Measurements from ENCODE around the gene ZNF512B. TPM values are rescaled to one million over a fixed set of nuclear protein-coding genes. Genes with fewer than 3 reads are reported as not detected.

Gene ZNF512B
- total RNA-seq, 1 experiment from 2014 or later, result 10.3 TPM

DNA sequence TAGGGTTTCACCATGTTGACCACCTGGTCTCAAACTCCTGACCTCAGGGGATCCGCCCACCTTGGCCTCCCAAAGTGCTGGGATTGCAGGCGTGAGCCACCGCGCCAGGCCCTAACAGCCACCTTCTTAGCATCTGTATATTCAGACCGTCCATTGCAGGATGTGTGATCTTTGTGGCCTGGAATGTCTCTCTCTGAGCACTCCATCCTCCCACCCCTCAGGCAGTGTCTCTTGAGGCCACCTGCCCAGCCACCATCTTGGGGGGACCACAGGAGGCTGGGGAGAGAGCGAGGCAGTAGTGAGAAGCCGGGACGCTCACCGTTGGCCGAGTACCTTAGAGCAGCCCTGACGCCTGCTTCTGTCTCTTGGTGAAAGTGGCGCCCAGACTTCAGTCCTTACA lies 56.0 kb downstream of the ZNF512B start:
- H3K9me2 ChIP-seq (ENCODE audit: insufficient read depth), result no peaks in the 10 kb centered on the region
- TF ChIP-seq TCF7L2 (IDR thresholded peaks at IDR 0.05; ENCODE audit: borderline replicate concordance, extremely low read depth, insufficient read depth, insufficient read length) (no peak), YY1 (IDR thresholded peaks at IDR 0.05; ENCODE audit: extremely low read depth, insufficient replicate concordance, low read depth, low read length) (no peak), EGR1 (IDR thresholded peaks at IDR 0.05; ENCODE audit: low read depth) (no peak), ELF1 (IDR thresholded peaks at IDR 0.05; ENCODE audit: borderline replicate concordance, low read depth) (no peak), SP1 (IDR thresholded peaks at IDR 0.05; ENCODE audit: low read depth) (no peak), FOSL1 (IDR thresholded peaks at IDR 0.05; ENCODE audit: low read depth) (no peak), ZFX (IDR thresholded peaks at IDR 0.05) (no peak), EZH2 (IDR thresholded peaks at IDR 0.05) (no peak), SRF (IDR thresholded peaks at IDR 0.05; ENCODE audit: low read depth) (no peak)
- TF ChIP-seq, protein P1, sequence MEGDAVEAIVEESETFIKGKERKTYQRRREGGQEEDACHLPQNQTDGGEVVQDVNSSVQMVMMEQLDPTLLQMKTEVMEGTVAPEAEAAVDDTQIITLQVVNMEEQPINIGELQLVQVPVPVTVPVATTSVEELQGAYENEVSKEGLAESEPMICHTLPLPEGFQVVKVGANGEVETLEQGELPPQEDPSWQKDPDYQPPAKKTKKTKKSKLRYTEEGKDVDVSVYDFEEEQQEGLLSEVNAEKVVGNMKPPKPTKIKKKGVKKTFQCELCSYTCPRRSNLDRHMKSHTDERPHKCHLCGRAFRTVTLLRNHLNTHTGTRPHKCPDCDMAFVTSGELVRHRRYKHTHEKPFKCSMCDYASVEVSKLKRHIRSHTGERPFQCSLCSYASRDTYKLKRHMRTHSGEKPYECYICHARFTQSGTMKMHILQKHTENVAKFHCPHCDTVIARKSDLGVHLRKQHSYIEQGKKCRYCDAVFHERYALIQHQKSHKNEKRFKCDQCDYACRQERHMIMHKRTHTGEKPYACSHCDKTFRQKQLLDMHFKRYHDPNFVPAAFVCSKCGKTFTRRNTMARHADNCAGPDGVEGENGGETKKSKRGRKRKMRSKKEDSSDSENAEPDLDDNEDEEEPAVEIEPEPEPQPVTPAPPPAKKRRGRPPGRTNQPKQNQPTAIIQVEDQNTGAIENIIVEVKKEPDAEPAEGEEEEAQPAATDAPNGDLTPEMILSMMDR (IDR thresholded peaks at IDR 0.05 in 2 of 3, conservative IDR thresholded peaks at IDR 0.05 in 1 of 3; ENCODE audit: borderline replicate concordance in 1 of 3, insufficient read depth in 1 of 3, low read depth in 2 of 3, low read length in 2 of 3), result no peak
- TF ChIP-seq, protein P2, sequence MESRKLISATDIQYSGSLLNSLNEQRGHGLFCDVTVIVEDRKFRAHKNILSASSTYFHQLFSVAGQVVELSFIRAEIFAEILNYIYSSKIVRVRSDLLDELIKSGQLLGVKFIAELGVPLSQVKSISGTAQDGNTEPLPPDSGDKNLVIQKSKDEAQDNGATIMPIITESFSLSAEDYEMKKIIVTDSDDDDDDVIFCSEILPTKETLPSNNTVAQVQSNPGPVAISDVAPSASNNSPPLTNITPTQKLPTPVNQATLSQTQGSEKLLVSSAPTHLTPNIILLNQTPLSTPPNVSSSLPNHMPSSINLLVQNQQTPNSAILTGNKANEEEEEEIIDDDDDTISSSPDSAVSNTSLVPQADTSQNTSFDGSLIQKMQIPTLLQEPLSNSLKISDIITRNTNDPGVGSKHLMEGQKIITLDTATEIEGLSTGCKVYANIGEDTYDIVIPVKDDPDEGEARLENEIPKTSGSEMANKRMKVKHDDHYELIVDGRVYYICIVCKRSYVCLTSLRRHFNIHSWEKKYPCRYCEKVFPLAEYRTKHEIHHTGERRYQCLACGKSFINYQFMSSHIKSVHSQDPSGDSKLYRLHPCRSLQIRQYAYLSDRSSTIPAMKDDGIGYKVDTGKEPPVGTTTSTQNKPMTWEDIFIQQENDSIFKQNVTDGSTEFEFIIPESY (IDR thresholded peaks at IDR 0.05; ENCODE audit: extremely low read depth, insufficient replicate concordance, low read length), result no peak
- intact Hi-C loops (cut with micrococcal nuclease), result no loop called here
- H3K4me3 ChIP-seq (replicated peaks in 1 of 2; ENCODE audit: low read depth in 1 of 2, low read length in 2 of 2), result no peak overlapping the region
- peaks cover 92% of the 10 kb centered on the region for H3K79me2 ChIP-seq (ENCODE audit: insufficient read depth, low read length)
- RAD21 ChIA-PET (ENCODE audit: low non-redundant PET in 1 of 2, low total read pairs in 2 of 2, uncharacterized antibody in 2 of 2, unreplicated experiment in 2 of 2), result no interaction called here
- CTCF ChIA-PET, result no interaction called here
- no peak overlapping the region for H3K4me2 ChIP-seq (ENCODE audit: low read length)
- ATAC-seq (no peak), DNase-seq (ENCODE audit: low read depth, low spot score) (no peak)
- peaks cover 4 to 21% of the 10 kb centered on the region in 2 experiments; a peak in 3 of 4 replicates for H3K4me1 ChIP-seq (ENCODE audit: control insufficient read depth in 1 of 2, insufficient read depth in 2 of 2, low read length in 2 of 2)
- no TSS peak for BruUV-seq (replicated peaks)
- H4K20me1 ChIP-seq (ENCODE audit: insufficient read depth), result no peaks in the 10 kb centered on the region; the same call in 1 of the 2 replicates
- H3K27ac ChIP-seq (ENCODE audit: low read depth, low read length), result no peak overlapping the region
- no peak overlapping the region for H2AFZ ChIP-seq (ENCODE audit: low read depth, low read length, poor library complexity, severe bottlenecking)
- POLR2A ChIA-PET, result no interaction called here
- peaks cover 4 to 11% of the 10 kb centered on the region in 2 experiments; a peak in 1 of 4 replicates for H3K36me3 ChIP-seq (ENCODE audit: control insufficient read depth in 1 of 2, insufficient read depth in 2 of 2, low read length in 2 of 2)
- H3K27me3 ChIP-seq (ENCODE audit: insufficient read depth, low read length), result no peaks in the 10 kb centered on the region
- H3K9ac ChIP-seq (ENCODE audit: low read length), result no peak overlapping the region
- no peaks in the 10 kb centered on the region for H3K9me3 ChIP-seq (ENCODE audit: control insufficient read depth in 1 of 2, insufficient read depth in 1 of 2, low read depth in 1 of 2, low read length in 2 of 2)

Data from HCT116 (cell line).